ENCODE measurements around the gene GATAD2B.

Gene GATAD2B

GRCh38 chr1:153962088-153963029 lies 39.6 kb upstream of the GATAD2B start (continued):
- TF ChIP-seq PRDM4 (tag by site-specific recombination; IDR thresholded peaks at IDR 0.05), result no peak
- no peak for TF ChIP-seq ZBTB11 (tag by site-specific recombination; conservative IDR thresholded peaks at IDR 0.05; ENCODE audit: low read depth)
- no peak for TF ChIP-seq OVOL3 (tag by site-specific recombination; IDR thresholded peaks at IDR 0.05)

GRCh38 chr1:153961421-153961820 lies 38.6 kb upstream of the GATAD2B start:
- Histone ChIP-seq H3K4me1 (ENCODE audit: control insufficient read depth, insufficient read depth, low read length) (peaks cover 13% of the 10 kb centered on the region; the same call in 1 of the 2 replicates), H3K9me3 (ENCODE audit: control insufficient read depth, insufficient read depth, low read depth, low read length) (no peaks in the 10 kb centered on the region), H3K36me3 (ENCODE audit: control insufficient read depth in 2 of 2, insufficient read depth in 1 of 2, low read length in 2 of 2) (peaks cover 0 to 31% of the 10 kb centered on the region in 2 experiments; a peak in 2 of 3 replicates), H3K27ac (ENCODE audit: extremely low read depth, low read depth, low read length) (no peak overlapping the region), H3K4me3 (ENCODE audit: low read depth, low read length) (no peak overlapping the region)
- ChIA-PET POLR2A (interaction anchor here (3.0 kb wide), 1 partner anchor 16 kb away, joined by 58 read pairs; the partner anchor contains the start of gene JTB), CTCF (no interaction called here)
- no peak for TF ChIP-seq ZNF514 (tag by site-specific recombination; IDR thresholded peaks at IDR 0.05)
- TF ChIP-seq ZNF670 (tag by site-specific recombination; IDR thresholded peaks at IDR 0.05; ENCODE audit: low read depth), result no peak
- TF ChIP-seq ZNF580 (tag by site-specific recombination; IDR thresholded peaks at IDR 0.05), result no peak
- no peak for TF ChIP-seq ZNF404 (tag by site-specific recombination; IDR thresholded peaks at IDR 0.05)
- TF ChIP-seq ZNF302 (tag by site-specific recombination; IDR thresholded peaks at IDR 0.05; ENCODE audit: low read depth), result no peak
- TF ChIP-seq ZNF184 (tag by site-specific recombination; IDR thresholded peaks at IDR 0.05), result no peak
- no peak for TF ChIP-seq ZNF311 (tag by site-specific recombination; IDR thresholded peaks at IDR 0.05; ENCODE audit: borderline replicate concordance)
- TF ChIP-seq INSM2 (tag by site-specific recombination; IDR thresholded peaks at IDR 0.05), result no peak

- CTCF ChIA-PET, result interaction anchor here (0.7 kb wide), 2 partner anchors 8 to 26 kb away, joined by 3 to 4 read pairs; partner anchors contain the start of gene RAB13
- Histone ChIP-seq H3K9me3 (ENCODE audit: control insufficient read depth, insufficient read depth, low read depth, low read length) (no peaks in the 10 kb centered on the region), H3K4me3 (ENCODE audit: low read depth, low read length) (no peak overlapping the region), H3K36me3 (ENCODE audit: control insufficient read depth in 2 of 2, insufficient read depth in 1 of 2, low read length in 2 of 2) (peaks cover 0 to 36% of the 10 kb centered on the region in 2 experiments; a peak in 2 of 3 replicates), H3K4me1 (ENCODE audit: control insufficient read depth, insufficient read depth, low read length) (peaks cover 13% of the 10 kb centered on the region; the same call in 1 of the 2 replicates), H3K27ac (ENCODE audit: extremely low read depth, low read depth, low read length) (no peak overlapping the region)
- POLR2A ChIA-PET, result interaction anchor here (1.3 kb wide), 1 partner anchor 18 kb away, joined by 4 read pairs; the partner anchor contains the start of gene JTB
- TF ChIP-seq KLF16 (tag by site-specific recombination; IDR thresholded peaks at IDR 0.05) (no peak), ZNF580 (tag by site-specific recombination; IDR thresholded peaks at IDR 0.05) (no peak), ZNF501 (tag by site-specific recombination; IDR thresholded peaks at IDR 0.05) (no peak), ZNF350 (tag by site-specific recombination; IDR thresholded peaks at IDR 0.05) (no peak), GLIS1 (tag by site-specific recombination; IDR thresholded peaks at IDR 0.05) (no peak), TRIM28 (IDR thresholded peaks at IDR 0.05; ENCODE audit: borderline replicate concordance, low read length) (no peak), ZBTB1 (tag by site-specific recombination; IDR thresholded peaks at IDR 0.05) (no peak), ZNF155 (tag by site-specific recombination; IDR thresholded peaks at IDR 0.05) (no peak), ZNF704 (tag by site-specific recombination; IDR thresholded peaks at IDR 0.05) (no peak), ZNF621 (tag by site-specific recombination; IDR thresholded peaks at IDR 0.05) (no peak)
These were observed 37.4 kb upstream of the GATAD2B start for GRCh38 chr1:153960206-153960605.
